OCI-LY1 (cell line): ENCODE data around the gene C8B.

ENCODE experiments used
- H2AFZ ChIP-seq: fragments of 200-600 bp; sonication (generic), shearing (Covaris generic); 2 replicates; pipeline ENCODE4 v1.6.0; 2014; ENCODE audit warnings: antibody characterized with exemption, mild to moderate bottlenecking, low read length
- H3F3A ChIP-seq: fragments of 200-600 bp; sonication (generic), shearing (Covaris generic); 2 replicates; pipeline ENCODE4 v1.6.0; 2014; ENCODE audit warnings: mild to moderate bottlenecking, antibody characterized with exemption, low read length, moderate library complexity; ENCODE audit not compliant: insufficient read depth
- H3K27ac ChIP-seq: fragments of 200-600 bp; sonication (generic); 2 replicates; pipeline ENCODE4 v1.5.1; 2014; ENCODE audit warnings: low read length, mixed run types, mild to moderate bottlenecking, low read depth; ENCODE audit not compliant: poor library complexity, severe bottlenecking
- H3K27me3 ChIP-seq: fragments of 200-600 bp; sonication (generic); 2 replicates; pipeline ENCODE4 v1.6.0; 2014; ENCODE audit warnings: antibody characterized with exemption, mild to moderate bottlenecking, low read length, moderate library complexity; ENCODE audit not compliant: insufficient read depth
- H3K36me3 ChIP-seq: fragments of 200-600 bp; sonication (generic); 2 replicates; pipeline ENCODE4 v1.6.1; 2014; ENCODE audit warnings: mild to moderate bottlenecking, antibody characterized with exemption, low read length, moderate library complexity, mixed read lengths; ENCODE audit not compliant: insufficient read depth
- H3K4me1 ChIP-seq: fragments of 200-600 bp; sonication (generic); 2 replicates; pipeline ENCODE4 v1.5.1; 2014; ENCODE audit warnings: mild to moderate bottlenecking, low read length, moderate library complexity; ENCODE audit not compliant: insufficient read depth, severe bottlenecking
- H3K4me2 ChIP-seq: fragments of 200-600 bp; sonication (generic), shearing (Covaris generic); 2 replicates; pipeline ENCODE4 v1.6.1; 2014; ENCODE audit warnings: low read length
- H3K4me3 ChIP-seq: fragments of 200-600 bp; sonication (generic); 2 replicates; pipeline ENCODE4 v1.5.1; 2014; ENCODE audit warnings: low read length, low read depth, mild to moderate bottlenecking, mixed read lengths; ENCODE audit not compliant: poor library complexity, severe bottlenecking
- H3K79me2 ChIP-seq: fragments of 200-600 bp; shearing (Covaris generic); 2 replicates; pipeline ENCODE4 v1.6.1; 2016; ENCODE audit warnings: mixed run types, low read length, mixed read lengths; ENCODE audit not compliant: insufficient read depth
- H3K9ac ChIP-seq: fragments of 200-600 bp; sonication (generic), shearing (Covaris generic); 2 replicates; pipeline ENCODE4 v1.6.1; 2014; ENCODE audit warnings: mild to moderate bottlenecking, low read length, mixed read lengths
- H3K9me2 ChIP-seq: fragments of 200-600 bp; sonication (generic), shearing (Covaris generic); 2 replicates; pipeline ENCODE4 v1.6.1; 2014; ENCODE audit warnings: low read depth, mild to moderate bottlenecking, low read length, mixed read lengths
- H3K9me3 ChIP-seq: fragments of 200-600 bp; shearing (Covaris generic); 2 replicates; pipeline ENCODE4 v1.6.1; 2014; ENCODE audit warnings: low read length, mixed read lengths
- H4K20me1 ChIP-seq: fragments of 200-600 bp; sonication (generic), shearing (Covaris generic); 2 replicates; pipeline ENCODE4 v1.6.0; 2016; ENCODE audit warnings: mild to moderate bottlenecking, low read length; ENCODE audit not compliant: insufficient read depth
- EZH2 ChIP-seq: fragments of 200-600 bp; sonication (generic), shearing (Covaris generic); IDR thresholded peaks from 2 replicates; pipeline ENCODE4 v1.8.0; 2017; ENCODE audit warnings: borderline replicate concordance, mixed run types, mild to moderate bottlenecking, antibody characterized with exemption, low read length, moderate library complexity, mixed read lengths
- TF ChIP-seq, protein P1 (sequence below): fragments of 200-600 bp; sonication (generic), shearing (Covaris generic); IDR thresholded peaks from 2 replicates; pipeline ENCODE4 v1.5.1; 2017; ENCODE audit warnings: mild to moderate bottlenecking, antibody characterized with exemption, low read length, moderate library complexity, mixed read lengths

The C8B gene

DNA sequence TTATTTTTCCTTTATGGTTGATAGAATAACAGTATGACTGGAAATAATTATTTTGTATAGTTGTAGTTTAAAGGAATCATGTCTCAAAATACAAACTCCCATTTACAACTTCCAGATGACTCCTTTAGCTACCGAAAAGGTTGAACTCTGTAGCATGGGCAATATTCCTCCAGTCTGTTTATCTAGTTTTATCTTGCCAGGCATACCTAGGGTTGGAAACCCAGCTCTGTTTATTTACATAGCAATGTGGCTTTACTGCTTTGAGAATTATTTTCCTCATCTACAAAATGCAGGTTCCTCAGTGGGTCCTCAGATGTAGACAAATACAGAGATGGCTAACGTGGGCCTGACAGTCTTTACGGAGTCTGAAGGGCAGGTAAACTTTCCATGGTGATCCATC is 60.1 kb downstream of the C8B start:
- Histone ChIP-seq H3K9ac (no peak overlapping the region), H2AFZ (no peak overlapping the region), H3K79me2 (no peaks in the 10 kb centered on the region), H3K9me3 (no peaks in the 10 kb centered on the region), H3K4me1 (no peaks in the 10 kb centered on the region), H3K4me3 (no peak overlapping the region), H3K27ac (no peak overlapping the region), H3K4me2 (no peak overlapping the region), H4K20me1 (no peaks in the 10 kb centered on the region), H3F3A (no peaks in the 10 kb centered on the region), H3K36me3 (no peaks in the 10 kb centered on the region), H3K27me3 (no peaks in the 10 kb centered on the region), H3K9me2 (no peaks in the 10 kb centered on the region)
- TF ChIP-seq, protein P1, sequence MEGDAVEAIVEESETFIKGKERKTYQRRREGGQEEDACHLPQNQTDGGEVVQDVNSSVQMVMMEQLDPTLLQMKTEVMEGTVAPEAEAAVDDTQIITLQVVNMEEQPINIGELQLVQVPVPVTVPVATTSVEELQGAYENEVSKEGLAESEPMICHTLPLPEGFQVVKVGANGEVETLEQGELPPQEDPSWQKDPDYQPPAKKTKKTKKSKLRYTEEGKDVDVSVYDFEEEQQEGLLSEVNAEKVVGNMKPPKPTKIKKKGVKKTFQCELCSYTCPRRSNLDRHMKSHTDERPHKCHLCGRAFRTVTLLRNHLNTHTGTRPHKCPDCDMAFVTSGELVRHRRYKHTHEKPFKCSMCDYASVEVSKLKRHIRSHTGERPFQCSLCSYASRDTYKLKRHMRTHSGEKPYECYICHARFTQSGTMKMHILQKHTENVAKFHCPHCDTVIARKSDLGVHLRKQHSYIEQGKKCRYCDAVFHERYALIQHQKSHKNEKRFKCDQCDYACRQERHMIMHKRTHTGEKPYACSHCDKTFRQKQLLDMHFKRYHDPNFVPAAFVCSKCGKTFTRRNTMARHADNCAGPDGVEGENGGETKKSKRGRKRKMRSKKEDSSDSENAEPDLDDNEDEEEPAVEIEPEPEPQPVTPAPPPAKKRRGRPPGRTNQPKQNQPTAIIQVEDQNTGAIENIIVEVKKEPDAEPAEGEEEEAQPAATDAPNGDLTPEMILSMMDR, result no peak
- no peak for TF ChIP-seq EZH2

DNA sequence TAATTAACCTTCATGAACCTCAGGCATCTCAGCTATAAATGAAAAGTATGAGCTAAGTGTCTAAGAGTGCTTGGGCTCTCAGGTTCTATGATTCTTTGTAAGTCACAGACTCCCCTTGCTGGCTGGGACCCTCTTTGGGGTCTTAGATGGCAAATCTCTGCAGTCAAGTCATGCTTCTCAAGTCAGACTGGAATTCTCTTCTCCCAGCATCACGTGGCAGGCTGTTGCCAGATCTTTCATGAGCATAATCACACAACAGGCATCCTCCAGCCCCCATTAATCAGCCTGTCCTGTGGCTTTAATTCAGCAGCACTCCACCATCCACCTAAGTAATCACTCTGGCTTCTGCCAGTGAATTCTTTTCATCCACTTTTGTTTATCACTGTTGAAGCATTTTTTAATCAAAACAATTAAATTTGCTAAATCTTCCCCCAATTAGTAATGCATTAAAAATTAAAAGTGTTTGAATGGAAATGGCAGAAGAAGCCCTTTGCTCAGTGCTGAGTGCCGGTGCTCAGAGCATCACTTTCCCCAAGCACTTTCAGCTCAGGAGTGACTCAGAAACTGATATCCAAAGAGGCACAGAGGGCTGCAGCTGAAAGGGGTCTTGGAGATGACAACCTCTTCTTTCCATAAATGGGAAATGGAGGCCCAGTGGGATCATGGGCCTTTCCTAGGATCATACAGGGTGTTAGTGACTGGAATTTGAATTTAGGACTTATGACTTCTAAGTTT is 61.0 kb downstream of the C8B start:
- Histone ChIP-seq H3K27ac (no peak overlapping the region), H3K4me2 (no peak overlapping the region), H3F3A (no peaks in the 10 kb centered on the region), H3K9me2 (no peaks in the 10 kb centered on the region), H3K9me3 (no peaks in the 10 kb centered on the region), H2AFZ (no peak overlapping the region), H3K4me3 (no peak overlapping the region), H3K9ac (no peak overlapping the region), H3K79me2 (no peaks in the 10 kb centered on the region), H3K27me3 (no peaks in the 10 kb centered on the region), H4K20me1 (no peaks in the 10 kb centered on the region), H3K36me3 (no peaks in the 10 kb centered on the region), H3K4me1 (no peaks in the 10 kb centered on the region)
- TF ChIP-seq, protein P1, result no peak
- no peak for TF ChIP-seq EZH2

DNA sequence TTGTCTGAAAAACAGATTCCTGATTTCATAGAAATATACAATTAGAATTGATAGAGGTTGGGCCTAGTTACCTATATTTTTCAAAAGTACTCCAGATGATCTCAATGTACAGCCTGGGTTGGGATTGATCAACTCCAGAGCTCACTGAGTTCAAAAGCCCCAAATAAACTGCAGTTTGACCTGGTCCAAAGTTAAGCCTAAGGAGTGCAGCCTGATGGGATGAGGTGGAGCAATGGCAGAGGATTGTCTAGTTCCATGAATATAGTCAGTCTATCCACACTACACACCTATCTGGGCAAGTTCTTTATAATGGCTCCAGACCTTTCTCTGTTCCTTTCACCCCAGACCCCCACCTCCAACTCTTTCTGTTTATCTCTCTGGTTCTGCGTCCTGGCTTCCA is 62.0 kb downstream of the C8B start:
- no peak for TF ChIP-seq EZH2
- TF ChIP-seq, protein P1, result no peak
- Histone ChIP-seq H3K27me3 (no peaks in the 10 kb centered on the region), H3K27ac (no peak overlapping the region), H3K4me1 (no peaks in the 10 kb centered on the region), H3K79me2 (no peaks in the 10 kb centered on the region), H3K4me2 (no peak overlapping the region), H3K9me2 (no peaks in the 10 kb centered on the region), H2AFZ (no peak overlapping the region), H3K4me3 (no peak overlapping the region), H3K36me3 (no peaks in the 10 kb centered on the region), H3K9ac (no peak overlapping the region), H3K9me3 (no peaks in the 10 kb centered on the region), H3F3A (no peaks in the 10 kb centered on the region), H4K20me1 (no peaks in the 10 kb centered on the region)
